ENCODE data around the gene TCEAL5.
"Not testable (repeated sequence)": the region's sequence is repeated elsewhere in the genome, so short reads cannot be mapped to it uniquely, and the experiment has no call there.

Gene TCEAL5, protein sequence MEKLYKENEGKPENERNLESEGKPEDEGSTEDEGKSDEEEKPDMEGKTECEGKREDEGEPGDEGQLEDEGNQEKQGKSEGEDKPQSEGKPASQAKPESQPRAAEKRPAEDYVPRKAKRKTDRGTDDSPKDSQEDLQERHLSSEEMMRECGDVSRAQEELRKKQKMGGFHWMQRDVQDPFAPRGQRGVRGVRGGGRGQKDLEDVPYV

GRCh38 chrX:103276581-103277002 lies at the start of gene TCEAL5:
TCEAL5 (minus strand) TSS chrX:103276750; CDS start chrX:103274563, 2,187 bp downstream.
- no peak for DNase-seq (ENCODE audit: low read depth)

GRCh38 chrX:103311399-103311780 lies 34.8 kb upstream of the TCEAL5 start:
- no peak for DNase-seq (ENCODE audit: low read depth)

- peak; percentile 18 for DNase-seq (ENCODE audit: low read depth)
Observed at GRCh38 chrX:103310555-103311398, 34.2 kb upstream of the TCEAL5 start, which contains the start of gene BEX2. BEX2 (minus strand) TSS chrX:103310990; CDS start chrX:103309976, 1,014 bp downstream.

DNA sequence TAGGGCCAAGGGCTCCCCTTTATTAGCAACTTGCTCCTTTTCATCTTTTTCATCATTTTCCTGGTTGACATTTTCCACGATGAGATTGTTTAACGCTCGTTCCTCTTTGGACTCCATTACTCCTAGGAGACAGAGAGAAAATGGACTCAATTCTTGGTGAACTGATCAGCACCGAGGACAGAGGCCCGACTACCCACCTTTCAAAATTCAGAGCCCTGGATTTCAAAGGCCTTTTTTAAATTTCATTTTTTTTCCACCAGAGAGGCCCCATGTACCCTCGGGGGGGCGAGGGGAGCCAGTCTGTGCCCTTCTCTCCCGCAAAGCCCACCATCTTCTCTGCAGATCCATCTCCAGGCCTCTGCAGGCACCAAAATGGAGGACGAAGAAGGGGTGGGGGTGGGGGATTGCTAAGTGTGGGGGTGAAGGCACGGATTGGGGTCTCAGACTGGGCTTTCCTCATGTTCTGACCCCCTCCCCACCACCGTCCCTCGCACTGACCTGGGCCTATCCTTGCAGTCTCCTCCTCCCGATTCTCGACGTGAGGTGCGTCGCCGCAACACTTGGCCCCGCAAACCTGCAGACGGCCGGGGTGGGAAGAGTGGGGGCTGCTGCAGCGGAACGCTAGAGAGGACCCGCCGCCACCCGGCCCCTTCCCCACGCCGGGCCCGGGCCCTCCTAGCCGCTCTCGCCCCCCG lies 33.5 kb upstream of the TCEAL5 start:
- no peak for DNase-seq (ENCODE audit: low read depth)

DNA sequence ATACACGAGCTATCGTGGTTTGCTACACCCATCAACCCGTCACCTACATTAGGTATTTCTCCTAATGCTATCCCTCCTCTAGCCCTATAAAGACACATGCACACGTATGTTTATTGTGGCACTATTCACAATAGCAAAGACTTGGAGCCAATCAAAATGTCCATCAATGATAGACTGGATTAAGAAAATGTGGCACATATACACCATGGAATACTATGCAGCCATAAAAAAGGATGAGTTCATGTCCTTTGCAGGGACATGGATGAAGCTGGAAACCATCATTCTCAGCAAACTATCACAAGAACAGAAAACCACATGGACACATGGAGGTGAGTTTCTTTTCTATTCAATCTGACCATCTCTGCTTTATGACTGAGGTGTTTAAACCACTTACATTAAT lies 29.1 kb upstream of the TCEAL5 start:
- not testable (repeated sequence) for DNase-seq (ENCODE audit: low read depth)

GRCh38 chrX:103304705-103305104 lies 28.2 kb upstream of the TCEAL5 start:
- DNase-seq (ENCODE audit: low read depth), result no peak

GRCh38 chrX:103293118-103293517 lies 16.6 kb upstream of the TCEAL5 start:
- DNase-seq (ENCODE audit: low read depth), result no peak

DNA sequence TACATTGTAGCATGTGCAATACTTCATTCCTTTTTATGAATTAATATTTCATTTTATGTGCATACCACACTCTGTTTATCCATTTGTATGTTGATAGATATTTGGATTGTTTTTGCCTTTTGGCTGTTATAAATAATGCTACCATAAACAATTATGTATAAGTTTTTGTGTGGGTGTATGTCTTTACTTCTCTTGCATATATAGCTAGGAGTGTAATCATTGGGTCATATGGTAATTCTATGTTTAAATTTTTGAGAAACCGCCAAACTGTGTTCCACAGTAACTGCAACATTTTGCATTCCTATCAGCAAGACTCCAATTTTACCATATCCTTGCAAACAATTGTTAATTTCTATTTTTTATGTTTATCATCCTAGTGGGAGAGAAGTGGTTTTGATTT lies 3.1 kb upstream of the TCEAL5 start:
- DNase-seq (ENCODE audit: low read depth), result no peak

DNA sequence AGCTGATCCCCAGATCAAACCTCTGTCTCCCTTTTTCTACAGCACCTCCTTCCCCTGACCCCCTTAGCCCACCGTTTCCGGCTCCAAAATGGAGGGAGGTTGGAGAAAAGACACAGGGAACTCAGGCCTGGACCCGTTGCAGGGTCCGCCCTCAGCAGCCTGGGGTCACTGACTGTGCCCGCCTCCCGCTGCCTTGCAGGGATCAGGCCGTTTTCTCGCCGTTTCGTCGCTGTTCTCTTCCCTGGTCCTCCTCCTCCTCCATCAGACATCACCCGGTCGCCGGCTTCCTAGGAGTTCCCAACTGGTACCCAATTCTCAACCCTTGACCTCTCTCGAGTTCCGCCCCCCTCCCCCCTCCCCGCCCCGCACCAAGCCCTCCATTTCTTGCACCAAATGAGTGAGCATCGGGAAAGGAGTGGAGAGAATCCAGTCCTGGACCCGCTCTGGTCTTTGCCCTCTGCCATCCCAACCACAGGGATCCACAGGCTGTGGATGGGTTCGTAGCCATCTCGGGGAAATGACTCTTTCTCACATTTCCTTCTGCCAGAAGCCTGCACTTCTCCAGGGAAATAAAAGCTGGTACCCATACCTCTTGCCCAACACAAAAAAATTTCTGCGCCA lies 493 bp downstream of the TCEAL5 start:
- no peak for DNase-seq (ENCODE audit: low read depth)

DNA sequence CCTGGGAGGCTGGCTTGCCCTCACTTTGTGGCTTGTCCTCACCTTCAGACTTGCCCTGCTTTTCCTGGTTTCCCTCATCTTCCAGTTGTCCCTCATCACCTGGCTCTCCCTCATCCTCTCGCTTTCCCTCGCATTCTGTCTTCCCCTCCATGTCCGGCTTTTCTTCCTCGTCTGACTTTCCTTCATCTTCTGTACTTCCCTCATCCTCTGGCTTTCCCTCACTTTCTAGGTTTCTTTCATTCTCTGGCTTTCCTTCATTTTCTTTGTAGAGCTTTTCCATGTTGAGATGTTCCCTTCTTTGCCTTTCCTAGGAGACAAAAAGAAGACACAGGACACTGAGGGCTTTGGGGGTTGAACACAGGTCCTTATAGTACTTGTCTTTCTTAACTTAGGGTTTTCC lies 2.3 kb downstream of the TCEAL5 start:
- DNase-seq (ENCODE audit: low read depth), result no peak

DNA sequence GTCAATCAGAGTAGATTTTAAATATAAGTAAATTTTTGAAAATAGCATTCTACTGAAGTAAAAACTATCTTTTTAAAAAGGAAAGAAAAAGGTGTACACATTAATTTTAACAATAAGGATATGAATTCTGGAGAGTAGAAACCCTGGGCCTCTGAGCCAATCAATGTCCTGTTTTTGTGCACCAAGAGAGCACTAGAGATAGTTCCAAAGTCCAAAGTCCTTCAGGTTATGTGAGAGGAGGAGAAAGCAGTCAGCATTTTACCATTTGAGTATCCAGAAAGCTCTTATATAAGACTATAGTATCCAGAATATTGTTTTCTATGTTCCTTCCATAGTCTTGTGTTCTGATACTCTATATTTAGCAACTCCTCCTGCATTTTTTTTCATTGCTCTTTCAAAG lies 18.3 kb downstream of the TCEAL5 start:
- no peak for DNase-seq (ENCODE audit: low read depth)

GRCh38 chrX:103256651-103257050 lies 19.9 kb downstream of the TCEAL5 start:
- no peak for DNase-seq (ENCODE audit: low read depth)

GRCh38 chrX:103254921-103255493 lies 21.5 kb downstream of the TCEAL5 start, which contains the start of gene TCEAL8:
TCEAL8 (minus strand) TSS chrX:103255155; CDS start chrX:103253979, 1,176 bp downstream.
- DNase-seq (ENCODE audit: low read depth), result peak; percentile 80

DNA sequence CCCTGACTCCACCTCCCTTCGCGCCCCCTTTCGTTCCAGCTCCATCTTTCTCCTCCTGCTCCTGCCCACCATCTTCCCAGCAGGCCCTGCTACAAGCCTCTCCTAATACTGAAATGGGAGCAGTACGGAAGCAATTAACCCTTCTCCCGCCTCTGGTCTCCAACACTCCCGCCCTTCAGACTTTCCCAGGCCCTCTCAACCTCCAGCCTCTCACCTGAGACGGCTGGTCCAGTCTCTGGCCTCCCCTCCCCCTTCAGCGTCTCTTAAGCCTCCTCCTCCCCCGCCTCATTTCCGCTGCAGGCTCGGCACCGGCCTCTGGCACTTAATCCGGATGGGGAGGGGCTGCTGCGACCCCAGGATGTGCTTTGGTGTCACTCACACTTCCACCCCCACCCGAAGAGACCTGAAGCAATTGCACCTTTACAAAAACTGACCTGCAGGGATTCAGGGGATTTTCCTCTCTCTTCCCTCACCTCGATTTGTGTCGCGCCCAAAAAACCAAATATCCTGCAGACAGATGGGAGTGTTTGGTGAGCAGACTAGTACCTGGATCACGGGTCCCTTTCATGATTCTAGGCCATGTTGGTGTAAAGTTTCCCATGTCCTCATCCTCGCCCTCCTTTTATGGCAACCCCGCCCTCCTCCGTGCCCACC lies 22.3 kb downstream of the TCEAL5 start:
- DNase-seq (ENCODE audit: low read depth), result peak; percentile 22

DNA sequence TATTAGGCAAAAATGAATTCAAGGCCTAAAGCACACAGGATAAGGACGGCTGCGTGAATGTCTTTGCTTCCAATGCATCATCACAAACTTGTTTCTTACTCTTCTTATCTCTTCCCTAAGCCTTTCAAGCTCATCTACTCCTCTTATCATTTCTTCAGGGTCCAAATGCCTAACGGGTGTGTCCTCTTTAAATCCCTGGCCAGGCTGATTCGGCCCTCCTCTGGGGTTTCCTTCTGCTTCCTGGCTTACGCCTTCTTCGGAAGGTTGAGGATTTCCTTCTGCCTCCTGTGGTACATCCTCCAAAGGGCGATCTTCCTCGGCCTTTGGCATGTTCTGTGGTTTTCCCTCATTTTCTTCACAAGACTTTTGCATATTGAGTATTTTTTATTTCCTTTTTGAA lies 22.9 kb downstream of the TCEAL5 start:
- peak; percentile 4 for DNase-seq (ENCODE audit: low read depth)

DNA sequence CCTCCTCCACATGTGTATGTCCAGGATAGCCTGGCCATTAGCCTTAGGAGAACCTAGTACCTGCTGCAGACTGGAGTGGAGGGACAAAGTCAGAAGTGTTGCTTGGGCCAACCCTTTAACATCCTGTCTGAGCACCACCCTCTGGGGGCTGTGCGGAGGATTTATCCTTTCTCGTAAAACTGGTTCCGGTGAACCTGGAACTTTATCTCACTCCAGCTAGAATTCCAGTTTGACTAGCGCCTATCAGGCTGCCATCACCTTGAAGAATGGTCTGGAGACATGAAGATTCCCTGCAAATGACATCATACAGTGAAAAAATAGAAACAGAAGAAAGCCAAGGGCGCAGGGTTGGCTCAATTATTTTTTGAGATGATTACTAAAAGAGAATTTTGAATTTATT lies 25.6 kb downstream of the TCEAL5 start:
- no peak for DNase-seq (ENCODE audit: low read depth)

GRCh38 chrX:103249805-103250204 lies 26.7 kb downstream of the TCEAL5 start:
- no peak for DNase-seq (ENCODE audit: low read depth)

DNA sequence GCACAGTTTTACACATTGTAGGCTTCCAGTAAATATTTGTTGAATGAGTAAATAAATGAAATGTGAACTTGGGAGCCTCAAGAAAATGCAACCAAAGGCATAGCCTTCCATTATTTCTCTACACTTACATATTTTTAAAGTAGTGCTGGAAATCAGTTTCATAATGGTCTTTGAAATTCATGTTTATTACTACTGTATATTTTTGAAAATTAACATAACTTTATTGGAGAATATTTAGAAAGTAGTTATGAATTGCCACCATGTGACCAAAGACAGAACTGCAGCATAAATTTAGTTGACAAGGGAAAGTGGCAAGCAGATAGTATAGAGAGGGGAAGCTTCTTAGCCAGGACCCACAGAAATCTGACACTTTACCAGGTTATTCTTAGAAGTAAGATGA lies 28.0 kb downstream of the TCEAL5 start:
- peak; percentile 28 for DNase-seq (ENCODE audit: low read depth)

- DNase-seq (ENCODE audit: low read depth), result no peak
Observed at GRCh38 chrX:103240155-103240554, 36.4 kb downstream of the TCEAL5 start.

DNA sequence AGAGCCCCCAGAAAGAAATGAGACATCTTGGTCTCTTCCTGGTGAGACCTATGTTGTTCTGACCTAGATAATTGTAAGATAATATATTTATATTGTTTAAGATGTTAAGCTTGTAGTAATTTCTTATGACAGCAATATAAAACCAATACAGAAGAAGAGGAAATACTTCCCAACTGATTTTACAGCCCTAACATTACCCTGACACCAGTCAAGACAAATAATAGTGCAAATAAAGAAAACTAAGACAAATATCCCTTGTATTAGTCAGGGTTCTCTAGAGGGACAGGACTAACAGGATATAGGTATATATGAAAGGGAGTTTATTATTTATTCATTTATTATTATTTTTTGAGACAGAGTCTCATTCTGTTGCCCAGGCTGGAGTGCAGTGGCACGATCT lies 40.3 kb downstream of the TCEAL5 start:
- no peak for DNase-seq (ENCODE audit: low read depth)

- DNase-seq (ENCODE audit: low read depth), result not testable (repeated sequence)
Observed at GRCh38 chrX:103235608-103236007, 40.9 kb downstream of the TCEAL5 start.

All from iris pigment epithelial cell (primary cell).